SK-N-MC (cell line): ENCODE measurements around the gene PNRC1.

Experiments used
- EZH2 ChIP-seq: fragments of 200-600 bp; sonication (generic); IDR thresholded peaks from one replicate; pipeline ENCODE4 v1.6.1; 2017; ENCODE audit warnings: antibody characterized with exemption
- POLR2AphosphoS5 ChIP-seq: IDR thresholded peaks from 2 replicates; pipeline ENCODE4 v1.6.1; 2012; ENCODE audit warnings: mild to moderate bottlenecking, low read depth, low read length, borderline replicate concordance

DNA sequence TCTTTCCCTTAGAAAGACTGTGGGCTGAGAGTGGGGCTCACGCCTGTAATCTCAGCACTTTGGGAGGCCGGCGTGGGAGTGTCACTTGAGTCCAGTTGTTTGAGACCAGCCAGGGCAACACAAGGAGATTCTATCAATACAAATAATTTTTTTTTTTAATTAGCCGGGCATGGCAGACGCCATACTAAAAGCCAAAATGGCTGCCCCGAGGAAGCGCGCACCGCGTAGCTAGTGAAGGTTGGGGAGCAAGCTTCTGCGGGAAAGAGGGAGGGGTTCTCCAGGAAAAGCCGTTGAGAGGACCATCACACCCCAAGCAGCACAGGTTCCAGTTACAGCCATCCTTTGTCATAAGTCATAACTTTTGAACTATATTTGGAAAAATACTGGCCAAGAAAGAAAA lies 21.3 kb upstream of the PNRC1 start:
- TF ChIP-seq POLR2AphosphoS5 (no peak), EZH2 (no peak)
